Measurements from ENCODE around the gene NACC2.

DNA sequence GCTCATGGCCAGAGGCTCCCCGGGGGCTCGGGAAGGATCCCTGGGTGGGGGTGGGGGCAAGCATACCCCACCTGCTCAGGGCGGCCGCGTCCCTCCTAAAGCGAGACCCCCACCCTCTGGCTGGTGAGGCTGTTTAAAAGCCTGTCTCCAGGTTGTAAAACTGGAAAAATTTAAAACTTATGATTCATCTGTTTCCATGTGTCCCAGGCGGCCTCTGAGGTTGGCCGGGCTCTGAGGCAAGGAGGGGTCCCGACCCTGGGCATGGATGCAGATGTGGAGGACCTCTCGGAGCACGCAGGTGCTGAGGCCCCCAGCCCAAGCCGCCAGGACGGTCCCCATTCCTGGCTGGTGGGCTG lies 47.7 kb upstream of the NACC2 start:
- TF ChIP-seq, protein P1, sequence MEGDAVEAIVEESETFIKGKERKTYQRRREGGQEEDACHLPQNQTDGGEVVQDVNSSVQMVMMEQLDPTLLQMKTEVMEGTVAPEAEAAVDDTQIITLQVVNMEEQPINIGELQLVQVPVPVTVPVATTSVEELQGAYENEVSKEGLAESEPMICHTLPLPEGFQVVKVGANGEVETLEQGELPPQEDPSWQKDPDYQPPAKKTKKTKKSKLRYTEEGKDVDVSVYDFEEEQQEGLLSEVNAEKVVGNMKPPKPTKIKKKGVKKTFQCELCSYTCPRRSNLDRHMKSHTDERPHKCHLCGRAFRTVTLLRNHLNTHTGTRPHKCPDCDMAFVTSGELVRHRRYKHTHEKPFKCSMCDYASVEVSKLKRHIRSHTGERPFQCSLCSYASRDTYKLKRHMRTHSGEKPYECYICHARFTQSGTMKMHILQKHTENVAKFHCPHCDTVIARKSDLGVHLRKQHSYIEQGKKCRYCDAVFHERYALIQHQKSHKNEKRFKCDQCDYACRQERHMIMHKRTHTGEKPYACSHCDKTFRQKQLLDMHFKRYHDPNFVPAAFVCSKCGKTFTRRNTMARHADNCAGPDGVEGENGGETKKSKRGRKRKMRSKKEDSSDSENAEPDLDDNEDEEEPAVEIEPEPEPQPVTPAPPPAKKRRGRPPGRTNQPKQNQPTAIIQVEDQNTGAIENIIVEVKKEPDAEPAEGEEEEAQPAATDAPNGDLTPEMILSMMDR (IDR thresholded peaks at IDR 0.05), result no peak
- no peak for TF ChIP-seq EZH2 (IDR thresholded peaks at IDR 0.05; ENCODE audit: borderline replicate concordance, insufficient read depth, low read depth, low read length, poor library complexity, severe bottlenecking)
